ENCODE measurements around the gene WNT3. TPM values are rescaled to one million over a fixed set of nuclear protein-coding genes. Genes with fewer than 3 reads are reported as not detected.
"Not testable (repeated sequence)": the region's sequence is repeated elsewhere in the genome, so short reads cannot be mapped to it uniquely, and the experiment has no call there.

WNT3 gene
- polyA plus RNA-seq, 2 of the 4 experiments (the other 2 are of a cell fraction) = 8.3 to 10.8 TPM

DNA sequence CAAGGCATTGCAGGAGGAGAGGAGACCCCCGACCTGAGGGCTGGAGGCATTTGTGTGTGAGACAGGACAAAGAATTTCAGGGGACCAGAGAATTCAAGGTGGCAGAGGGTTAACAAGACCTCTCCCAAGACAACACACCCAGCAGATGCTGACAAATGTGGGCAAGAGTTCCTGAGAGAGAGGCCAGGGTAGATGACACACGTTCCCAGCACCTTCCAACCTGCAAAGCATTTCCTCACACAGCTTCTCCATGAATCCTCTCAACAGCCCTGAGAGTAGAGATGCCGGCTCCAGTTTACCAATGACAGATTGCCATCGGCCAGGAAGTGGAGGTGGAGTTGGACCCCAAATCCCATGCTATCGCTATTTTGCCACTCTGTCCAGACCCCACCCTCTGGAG lies 25.0 kb downstream of the WNT3 start (continued):
- TF ChIP-seq, protein P1, sequence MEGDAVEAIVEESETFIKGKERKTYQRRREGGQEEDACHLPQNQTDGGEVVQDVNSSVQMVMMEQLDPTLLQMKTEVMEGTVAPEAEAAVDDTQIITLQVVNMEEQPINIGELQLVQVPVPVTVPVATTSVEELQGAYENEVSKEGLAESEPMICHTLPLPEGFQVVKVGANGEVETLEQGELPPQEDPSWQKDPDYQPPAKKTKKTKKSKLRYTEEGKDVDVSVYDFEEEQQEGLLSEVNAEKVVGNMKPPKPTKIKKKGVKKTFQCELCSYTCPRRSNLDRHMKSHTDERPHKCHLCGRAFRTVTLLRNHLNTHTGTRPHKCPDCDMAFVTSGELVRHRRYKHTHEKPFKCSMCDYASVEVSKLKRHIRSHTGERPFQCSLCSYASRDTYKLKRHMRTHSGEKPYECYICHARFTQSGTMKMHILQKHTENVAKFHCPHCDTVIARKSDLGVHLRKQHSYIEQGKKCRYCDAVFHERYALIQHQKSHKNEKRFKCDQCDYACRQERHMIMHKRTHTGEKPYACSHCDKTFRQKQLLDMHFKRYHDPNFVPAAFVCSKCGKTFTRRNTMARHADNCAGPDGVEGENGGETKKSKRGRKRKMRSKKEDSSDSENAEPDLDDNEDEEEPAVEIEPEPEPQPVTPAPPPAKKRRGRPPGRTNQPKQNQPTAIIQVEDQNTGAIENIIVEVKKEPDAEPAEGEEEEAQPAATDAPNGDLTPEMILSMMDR (IDR thresholded peaks at IDR 0.05) = no peak
- TF ChIP-seq FOXS1 (CRISPR knock-in tag; IDR thresholded peaks at IDR 0.05) = no peak
- no peak for TF ChIP-seq HOXB5 (CRISPR knock-in tag; IDR thresholded peaks at IDR 0.05)
- TF ChIP-seq ZC3H11A (IDR thresholded peaks at IDR 0.05) = no peak

DNA sequence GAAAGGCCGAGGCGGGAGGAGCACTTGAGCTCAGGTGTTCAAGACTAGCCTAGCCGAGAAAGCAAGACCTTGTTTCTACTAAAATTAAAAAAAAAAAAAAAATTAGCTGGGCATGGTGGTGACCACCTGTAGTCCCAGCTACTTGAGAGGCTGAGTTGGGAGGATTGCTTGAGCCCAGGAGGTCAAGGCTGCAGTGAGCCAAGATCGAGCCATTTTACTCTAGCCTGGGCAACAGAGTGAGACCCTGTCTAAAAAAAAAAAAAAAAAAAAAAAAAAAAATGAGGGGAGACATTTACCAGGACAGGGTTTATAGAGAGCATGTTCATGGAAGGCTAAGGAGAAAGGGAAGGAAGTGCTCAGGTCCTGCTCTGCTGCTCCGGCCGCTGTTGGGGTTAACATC lies 25.5 kb downstream of the WNT3 start:
- 87% methylated on average over 6 of the region's 6 CpGs for WGBS (ENCODE audit: missing lambda C conversion rate)
- FAIRE-seq; H3K4me3 ChIP-seq; H3K27ac ChIP-seq; H3K4me2 ChIP-seq; DNase-seq (ENCODE audit: low read depth in 1 of 2, low spot score in 1 of 2); H3K9me3 ChIP-seq; ATAC-seq; POLR2A ChIA-PET: not testable (repeated sequence)
- peaks cover 14% of the 10 kb centered on the region for H3K4me1 ChIP-seq
- CTCF ChIA-PET = interaction anchor here (1.2 to 2.7 kb wide), 4 partner anchors 10 to 49 kb away, joined by 3 to 13 read pairs (median 5); no protein-coding TSS in a partner anchor

- no peak for DNase-seq (ENCODE audit: low read depth in 1 of 2, low spot score in 1 of 2)
- Histone ChIP-seq H3K4me2 (no peak overlapping the region), H3K27ac (no peak overlapping the region), H3K9me3 (no peaks in the 10 kb centered on the region), H3K4me1 (peaks cover 14% of the 10 kb centered on the region), H3K4me3 (no peak overlapping the region)
- ChIA-PET CTCF (interaction anchor here (1.2 kb wide), 1 partner anchor 9 kb away, joined by 3 read pairs; no protein-coding TSS in a partner anchor), POLR2A (no interaction called here)
- no peak for FAIRE-seq
- TF ChIP-seq ZSCAN20 (CRISPR knock-in tag; IDR thresholded peaks at IDR 0.05) (no peak), NPAS2 (CRISPR knock-in tag; IDR thresholded peaks at IDR 0.05; ENCODE audit: borderline replicate concordance) (no peak), KDM5A (IDR thresholded peaks at IDR 0.05) (no peak), POLR2A (IDR thresholded peaks at IDR 0.05; ENCODE audit: low read length) (no peak), TFCP2L1 (CRISPR knock-in tag; IDR thresholded peaks at IDR 0.05) (no peak), CBX2 (IDR thresholded peaks at IDR 0.05; ENCODE audit: borderline replicate concordance, low read depth) (no peak), NFE2L2 (conservative IDR thresholded peaks at IDR 0.05; ENCODE audit: low read length) (no peak), ESRRA (IDR thresholded peaks at IDR 0.05; ENCODE audit: borderline replicate concordance, low read length) (no peak), NR3C1 (IDR thresholded peaks at IDR 0.05) (no peak), ZNF302 (CRISPR knock-in tag; IDR thresholded peaks at IDR 0.05) (no peak), RAD21 (conservative IDR thresholded peaks at IDR 0.05 in 1 of 2, IDR thresholded peaks at IDR 0.05 in 1 of 2) (no peak), ZFP36 (IDR thresholded peaks at IDR 0.05; ENCODE audit: borderline replicate concordance, partially characterized antibody) (no peak)
- TF ChIP-seq, protein P2, sequence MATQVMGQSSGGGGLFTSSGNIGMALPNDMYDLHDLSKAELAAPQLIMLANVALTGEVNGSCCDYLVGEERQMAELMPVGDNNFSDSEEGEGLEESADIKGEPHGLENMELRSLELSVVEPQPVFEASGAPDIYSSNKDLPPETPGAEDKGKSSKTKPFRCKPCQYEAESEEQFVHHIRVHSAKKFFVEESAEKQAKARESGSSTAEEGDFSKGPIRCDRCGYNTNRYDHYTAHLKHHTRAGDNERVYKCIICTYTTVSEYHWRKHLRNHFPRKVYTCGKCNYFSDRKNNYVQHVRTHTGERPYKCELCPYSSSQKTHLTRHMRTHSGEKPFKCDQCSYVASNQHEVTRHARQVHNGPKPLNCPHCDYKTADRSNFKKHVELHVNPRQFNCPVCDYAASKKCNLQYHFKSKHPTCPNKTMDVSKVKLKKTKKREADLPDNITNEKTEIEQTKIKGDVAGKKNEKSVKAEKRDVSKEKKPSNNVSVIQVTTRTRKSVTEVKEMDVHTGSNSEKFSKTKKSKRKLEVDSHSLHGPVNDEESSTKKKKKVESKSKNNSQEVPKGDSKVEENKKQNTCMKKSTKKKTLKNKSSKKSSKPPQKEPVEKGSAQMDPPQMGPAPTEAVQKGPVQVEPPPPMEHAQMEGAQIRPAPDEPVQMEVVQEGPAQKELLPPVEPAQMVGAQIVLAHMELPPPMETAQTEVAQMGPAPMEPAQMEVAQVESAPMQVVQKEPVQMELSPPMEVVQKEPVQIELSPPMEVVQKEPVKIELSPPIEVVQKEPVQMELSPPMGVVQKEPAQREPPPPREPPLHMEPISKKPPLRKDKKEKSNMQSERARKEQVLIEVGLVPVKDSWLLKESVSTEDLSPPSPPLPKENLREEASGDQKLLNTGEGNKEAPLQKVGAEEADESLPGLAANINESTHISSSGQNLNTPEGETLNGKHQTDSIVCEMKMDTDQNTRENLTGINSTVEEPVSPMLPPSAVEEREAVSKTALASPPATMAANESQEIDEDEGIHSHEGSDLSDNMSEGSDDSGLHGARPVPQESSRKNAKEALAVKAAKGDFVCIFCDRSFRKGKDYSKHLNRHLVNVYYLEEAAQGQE (IDR thresholded peaks at IDR 0.05) = no peak
- TF ChIP-seq, protein P3, sequence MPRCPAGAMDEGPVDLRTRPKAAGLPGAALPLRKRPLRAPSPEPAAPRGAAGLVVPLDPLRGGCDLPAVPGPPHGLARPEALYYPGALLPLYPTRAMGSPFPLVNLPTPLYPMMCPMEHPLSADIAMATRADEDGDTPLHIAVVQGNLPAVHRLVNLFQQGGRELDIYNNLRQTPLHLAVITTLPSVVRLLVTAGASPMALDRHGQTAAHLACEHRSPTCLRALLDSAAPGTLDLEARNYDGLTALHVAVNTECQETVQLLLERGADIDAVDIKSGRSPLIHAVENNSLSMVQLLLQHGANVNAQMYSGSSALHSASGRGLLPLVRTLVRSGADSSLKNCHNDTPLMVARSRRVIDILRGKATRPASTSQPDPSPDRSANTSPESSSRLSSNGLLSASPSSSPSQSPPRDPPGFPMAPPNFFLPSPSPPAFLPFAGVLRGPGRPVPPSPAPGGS (IDR thresholded peaks at IDR 0.05) = no peak
- no peak for ATAC-seq
- WGBS (ENCODE audit: missing lambda C conversion rate) = 73% methylated on average over 4 of the region's 4 CpGs
Observed at GRCh38 chr17:46792071-46792470, 26.4 kb downstream of the WNT3 start.

Data from A549 (cell line).